Fibroblast of lung (primary cell): ENCODE results near the gene COA7. TPM values are rescaled to one million over a fixed set of nuclear protein-coding genes. Genes with fewer than 3 reads are reported as not detected.

ENCODE experiments used
- DNase-seq, 2 donors: peaks; one replicate each; pipeline versions ENCODE4 v3.0.0 to v3.0.0-alpha.2; 2010; ENCODE audit warnings: low read depth in 2 of 2
- H2AFZ ChIP-seq: 2 replicates; pipeline ENCODE4 v1.5.1; 2012; ENCODE audit warnings: low read length, control low read depth, inconsistent platforms
- H3K27ac ChIP-seq: 2 replicates; pipeline ENCODE4 v1.5.1; 2011; ENCODE audit warnings: low read length, control low read depth; ENCODE audit not compliant: insufficient read depth
- H3K27me3 ChIP-seq: 2 replicates; pipeline ENCODE4 v1.5.1; 2011; ENCODE audit warnings: mild to moderate bottlenecking, low read length; ENCODE audit not compliant: control insufficient read depth, insufficient read depth
- H3K36me3 ChIP-seq: 2 replicates; pipeline ENCODE4 v1.5.1; 2011; ENCODE audit warnings: low read length; ENCODE audit not compliant: control insufficient read depth, insufficient read depth
- H3K4me1 ChIP-seq: 2 replicates; pipeline ENCODE4 v1.5.1; 2011; ENCODE audit warnings: low read length; ENCODE audit not compliant: control insufficient read depth, insufficient read depth; ENCODE audit errors: extremely low read depth
- H3K4me2 ChIP-seq: 2 replicates; pipeline ENCODE4 v1.5.1; 2011; ENCODE audit warnings: low read length, control low read depth; ENCODE audit not compliant: insufficient read depth; ENCODE audit errors: extremely low read depth
- H3K4me3 ChIP-seq, 4 experiments: fragments of 200-600 bp in 1 of 4; sonication (generic) in 1 of 4; replicated peaks in 1 of 4; 2 replicates each; pipeline ENCODE4 v1.5.1; 2011 to 2016; ENCODE audit warnings: low read length in 4 of 4, low read depth in 3 of 4, mild to moderate bottlenecking in 3 of 4, control low read depth in 2 of 4, inconsistent platforms in 1 of 4, mixed read lengths in 1 of 4; ENCODE audit not compliant: insufficient read depth in 1 of 4; ENCODE audit errors: control extremely low read depth in 1 of 4
- H3K79me2 ChIP-seq: 2 replicates; pipeline ENCODE4 v1.5.1; 2012; ENCODE audit warnings: mild to moderate bottlenecking, low read length, inconsistent platforms; ENCODE audit not compliant: control insufficient read depth, insufficient read depth
- H3K9ac ChIP-seq: 2 replicates; pipeline ENCODE4 v1.5.1; 2011; ENCODE audit warnings: mild to moderate bottlenecking, low read length, control low read depth; ENCODE audit not compliant: insufficient read depth
- H3K9me3 ChIP-seq: 2 replicates; pipeline ENCODE4 v1.5.1; 2012; ENCODE audit warnings: low read depth, low read length; ENCODE audit not compliant: control insufficient read depth, insufficient read depth
- H4K20me1 ChIP-seq: 2 replicates; pipeline ENCODE4 v1.5.1; 2011; ENCODE audit warnings: low read length; ENCODE audit not compliant: control insufficient read depth, insufficient read depth; ENCODE audit errors: extremely low read depth
- CTCF ChIP-seq, 2 donors: IDR thresholded peaks in 1 of 2; conservative IDR thresholded peaks in 1 of 2; 1 replicate in 1 of 2; 2 replicates in 1 of 2; pipeline ENCODE4 v1.5.1; 2011 to 2012; ENCODE audit warnings: low read length in 2 of 2, control low read depth in 1 of 2, inconsistent platforms in 1 of 2, low read depth in 1 of 2, mild to moderate bottlenecking in 1 of 2
- EZH2 ChIP-seq: IDR thresholded peaks from 2 replicates; pipeline ENCODE4 v1.5.1; 2012; ENCODE audit warnings: low read length, control low read depth, mild to moderate bottlenecking; ENCODE audit errors: missing control alignments
- polyA plus RNA-seq, 2 donors: library from polyadenylated mRNA; depleted of rRNA in 1 of 2; stranded (reverse) in 1 of 2; unstranded in 1 of 2; fragments of >200 nt; gene quantifications; 2 replicates each; pipeline ENCODE4 v1.2.1, GENCODE V29; 2011 to 2012; ENCODE audit warnings: missing spikeins in 1 of 2
- total RNA-seq: library from RNA; depleted of rRNA; stranded (reverse); fragments of >200 nt; gene quantifications from 2 replicates; pipeline ENCODE4 v1.2.1, GENCODE V29; 2014

Gene COA7
- total and polyA plus RNA-seq, 2 donors (not counting 1 experiment from before 2014, with no cell fraction given) = 14.5 to 16.2 TPM

GRCh38 chr1:52637946-52638345, 60.2 kb downstream of the COA7 start:
- Histone ChIP-seq H3K9ac (no peak overlapping the region), H3K4me3 (no peak overlapping the region), H3K79me2 (no peaks in the 10 kb centered on the region), H3K4me2 (no peak overlapping the region), H3K27me3 (peaks cover 23% of the 10 kb centered on the region), H4K20me1 (no peaks in the 10 kb centered on the region), H3K27ac (no peak overlapping the region), H3K36me3 (no peaks in the 10 kb centered on the region), H3K9me3 (no peaks in the 10 kb centered on the region), H2AFZ (no peak overlapping the region), H3K4me1 (no peaks in the 10 kb centered on the region)
- no peak for TF ChIP-seq EZH2
- TF ChIP-seq CTCF (conservative IDR thresholded peaks at IDR 0.05 in 1 of 2, IDR thresholded peaks at IDR 0.05 in 1 of 2; ENCODE audit: low read depth in 1 of 2, low read length in 2 of 2) = no peak
- DNase-seq = no peak

- no peaks in the 10 kb centered on the region for H3K79me2 ChIP-seq
- no peaks in the 10 kb centered on the region for H4K20me1 ChIP-seq
- no peaks in the 10 kb centered on the region for H3K9me3 ChIP-seq
- no peaks in the 10 kb centered on the region for H3K4me1 ChIP-seq
- no peak overlapping the region for H3K4me3 ChIP-seq
- H2AFZ ChIP-seq = no peak overlapping the region
- no peak for DNase-seq
- H3K4me2 ChIP-seq = no peak overlapping the region
- H3K27ac ChIP-seq = no peak overlapping the region
- peaks cover 29% of the 10 kb centered on the region for H3K27me3 ChIP-seq
- H3K36me3 ChIP-seq = no peaks in the 10 kb centered on the region
- no peak overlapping the region for H3K9ac ChIP-seq
- TF ChIP-seq EZH2 (no peak), CTCF (conservative IDR thresholded peaks at IDR 0.05 in 1 of 2, IDR thresholded peaks at IDR 0.05 in 1 of 2; ENCODE audit: low read depth in 1 of 2, low read length in 2 of 2) (no peak)
Observed at GRCh38 chr1:52636721-52637695, 61.1 kb downstream of the COA7 start.

GRCh38 chr1:52635321-52636089, 62.6 kb downstream of the COA7 start:
- H3K9ac ChIP-seq = no peak overlapping the region
- no peak for DNase-seq
- peaks cover 29% of the 10 kb centered on the region for H3K27me3 ChIP-seq
- TF ChIP-seq EZH2 (no peak), CTCF (conservative IDR thresholded peaks at IDR 0.05 in 1 of 2, IDR thresholded peaks at IDR 0.05 in 1 of 2; ENCODE audit: low read depth in 1 of 2, low read length in 2 of 2) (no peak)
- no peak overlapping the region for H3K4me2 ChIP-seq
- H3K27ac ChIP-seq = no peak overlapping the region
- no peak overlapping the region for H3K4me3 ChIP-seq
- H3K4me1 ChIP-seq = no peaks in the 10 kb centered on the region
- H3K36me3 ChIP-seq = no peaks in the 10 kb centered on the region
- H3K9me3 ChIP-seq = no peaks in the 10 kb centered on the region
- no peaks in the 10 kb centered on the region for H4K20me1 ChIP-seq
- H3K79me2 ChIP-seq = no peaks in the 10 kb centered on the region
- H2AFZ ChIP-seq = no peak overlapping the region
